NAMALWA (cell line): Measurements from ENCODE around the gene ZNF524.
A peak's percentile ranks its signal among the peaks of the same experiment; 100 is the strongest.

Source experiments
- DNase-seq: peaks from one replicate; pipeline ENCODE4 v3.0.0-alpha.2; 2015; ENCODE audit warnings: low spot score

ZNF524 gene

GRCh38 chr19:55642153-55643002, 42.3 kb downstream of the ZNF524 start:
- peak; percentile 68 for DNase-seq

- peak; percentile 87 for DNase-seq
Observed at GRCh38 chr19:55643003-55643886, 43.2 kb downstream of the ZNF524 start, which contains the start of gene ZNF581. Gene ZNF581, plus strand, starts transcription at chr19:55643649. Its CDS starts 923 bp downstream, at chr19:55644572.

- DNase-seq: no peak
Observed at GRCh38 chr19:55643887-55644176, 43.7 kb downstream of the ZNF524 start.

GRCh38 chr19:55644191-55644833, 44.2 kb downstream of the ZNF524 start:
- no peak for DNase-seq

- no peak for DNase-seq
Observed at GRCh38 chr19:55644842-55645511, 44.9 kb downstream of the ZNF524 start.

GRCh38 chr19:55645512-55645881, 45.4 kb downstream of the ZNF524 start:
- no peak for DNase-seq

GRCh38 chr19:55646889-55647731, 47.0 kb downstream of the ZNF524 start:
- DNase-seq: peak; percentile 88

GRCh38 chr19:55647732-55648584, 47.9 kb downstream of the ZNF524 start, which contains the start of gene CCDC106:
Gene CCDC106, plus strand, starts transcription at chr19:55648212. Its CDS starts 835 bp downstream, at chr19:55649047.
- DNase-seq: peak; percentile 71

- DNase-seq: no peak
Observed at GRCh38 chr19:55648585-55649267, 48.6 kb downstream of the ZNF524 start.

- no peak for DNase-seq
Observed at GRCh38 chr19:55649268-55650125, 49.4 kb downstream of the ZNF524 start.

- no peak for DNase-seq
Observed at GRCh38 chr19:55650126-55650557, 50.1 kb downstream of the ZNF524 start.

- no peak for DNase-seq
Observed at GRCh38 chr19:55650602-55651230, 50.6 kb downstream of the ZNF524 start.

- no peak for DNase-seq
Observed at GRCh38 chr19:55651236-55651635, 51.1 kb downstream of the ZNF524 start.

- DNase-seq: no peak
Observed at GRCh38 chr19:55652311-55653128, 52.4 kb downstream of the ZNF524 start.
